ENCODE measurements around the gene TBPL1. TPM values are rescaled to one million over a fixed set of nuclear protein-coding genes. Genes with fewer than 3 reads are reported as not detected.
A peak's percentile ranks its signal among the peaks of the same experiment; 100 is the strongest.

The TBPL1 gene
- total RNA-seq, 1 experiment from 2014 or later = 65.6 TPM

DNA sequence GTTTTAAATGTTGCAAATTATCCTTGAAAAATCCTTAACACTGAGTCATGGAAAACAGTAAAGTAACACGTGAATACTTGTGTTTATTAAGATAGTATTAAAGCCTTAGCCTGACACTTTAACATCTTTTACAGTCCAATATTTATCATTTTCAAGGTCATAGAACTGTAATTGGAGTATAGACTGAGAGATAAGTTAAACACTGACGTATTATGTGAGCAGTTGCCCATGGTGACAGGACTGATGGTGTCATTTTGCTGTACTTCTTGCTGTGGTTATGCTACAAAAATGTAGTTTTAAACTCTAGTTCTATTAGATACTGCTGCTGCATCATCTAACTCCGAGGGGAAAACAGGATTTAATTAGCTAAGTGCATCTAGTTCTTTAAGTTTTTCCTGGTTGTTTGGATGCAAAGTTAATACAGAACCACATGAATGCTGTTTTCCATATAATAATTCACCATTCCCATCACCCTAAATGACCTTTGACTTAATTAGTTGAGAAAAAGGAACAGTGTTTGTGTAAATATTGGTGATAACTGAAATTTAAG is 61.6 kb downstream of the TBPL1 start:
- no peaks in the 10 kb centered on the region for H3K9me3 ChIP-seq (replicated peaks)
- H3K4me1 ChIP-seq (replicated peaks) = no peaks in the 10 kb centered on the region
- H3K36me3 ChIP-seq = no peaks in the 10 kb centered on the region
- no peak overlapping the region for H3K4me3 ChIP-seq
- no peaks in the 10 kb centered on the region for H3K27me3 ChIP-seq (replicated peaks)
- H3K27ac ChIP-seq = no peak overlapping the region
- no peak for DNase-seq (ENCODE audit: low read depth in 1 of 2, low spot score in 2 of 2)

DNA sequence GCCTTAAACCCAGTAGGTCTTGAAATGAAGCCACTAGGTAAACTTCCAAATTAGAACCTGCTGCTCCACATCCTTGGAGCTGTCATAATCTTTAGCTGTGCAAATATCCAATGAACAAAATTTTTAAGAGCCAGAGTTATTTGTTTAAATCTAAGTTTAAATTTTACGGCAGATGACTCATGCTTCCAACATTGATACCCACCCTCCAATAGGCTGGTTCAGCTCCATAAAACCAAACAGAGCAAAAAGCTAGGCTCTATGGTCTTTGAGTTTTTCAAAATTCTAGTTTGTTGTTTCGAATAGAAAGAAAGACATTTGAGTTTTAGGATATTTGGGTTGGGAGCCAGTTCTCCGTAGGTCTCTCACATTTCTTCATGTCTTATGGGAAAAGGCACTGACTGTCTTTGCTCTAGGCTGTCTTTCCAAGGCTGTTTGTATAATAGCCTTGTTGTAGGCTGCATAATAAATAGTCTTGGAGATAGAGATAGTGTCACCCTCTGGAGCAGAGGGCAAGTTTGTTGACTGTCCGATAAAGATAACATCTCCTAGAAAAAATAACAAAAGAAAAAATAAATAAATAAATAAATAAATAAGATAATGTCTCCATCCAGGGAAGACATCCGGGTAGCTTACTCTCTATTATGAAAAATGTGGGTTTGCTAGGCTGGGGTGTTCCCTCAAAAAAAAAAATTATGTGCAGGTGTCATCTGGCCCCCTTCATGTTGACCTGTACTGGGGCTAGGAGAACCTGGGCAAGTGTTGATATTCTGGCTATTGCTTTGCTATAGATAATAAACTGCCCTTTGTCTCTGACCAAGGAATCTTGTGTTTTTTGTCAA is 62.9 kb downstream of the TBPL1 start:
- no peaks in the 10 kb centered on the region for H3K36me3 ChIP-seq
- no peak for DNase-seq (ENCODE audit: low read depth in 1 of 2, low spot score in 2 of 2)

DNA sequence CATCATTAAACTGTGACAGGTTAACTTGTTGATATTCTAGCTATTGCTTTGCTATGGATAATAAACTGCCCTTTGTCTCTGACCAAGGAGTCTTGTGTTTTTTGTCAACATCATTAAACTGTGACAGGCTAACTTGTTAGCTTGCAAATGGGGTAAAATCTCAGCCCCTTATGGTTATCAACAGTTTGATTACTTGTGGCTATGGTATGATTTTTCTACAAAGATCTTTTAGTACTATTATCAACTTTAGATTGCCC is 63.5 kb downstream of the TBPL1 start:
- DNase-seq (ENCODE audit: low read depth in 1 of 2, low spot score in 2 of 2) = no peak
- Histone ChIP-seq H3K36me3 (no peaks in the 10 kb centered on the region), H3K9me3 (replicated peaks) (no peaks in the 10 kb centered on the region), H3K27me3 (replicated peaks) (no peaks in the 10 kb centered on the region), H3K4me3 (no peak overlapping the region), H3K27ac (no peak overlapping the region), H3K4me1 (replicated peaks) (no peaks in the 10 kb centered on the region)

More for the DNA sequence above, 62.9 kb downstream of the TBPL1 start:
- Histone ChIP-seq H3K4me3 (no peak overlapping the region), H3K4me1 (replicated peaks) (no peaks in the 10 kb centered on the region), H3K9me3 (replicated peaks) (no peaks in the 10 kb centered on the region), H3K27me3 (replicated peaks) (no peaks in the 10 kb centered on the region), H3K27ac (no peak overlapping the region)

- H3K27ac ChIP-seq = no peak overlapping the region
- DNase-seq (ENCODE audit: low read depth in 1 of 2, low spot score in 2 of 2) = no peak
- no peaks in the 10 kb centered on the region for H3K9me3 ChIP-seq (replicated peaks)
- H3K36me3 ChIP-seq = no peaks in the 10 kb centered on the region
- no peaks in the 10 kb centered on the region for H3K4me1 ChIP-seq (replicated peaks)
- no peaks in the 10 kb centered on the region for H3K27me3 ChIP-seq (replicated peaks)
- H3K4me3 ChIP-seq = no peak overlapping the region
Measured at GRCh38 chr6:134020071-134020470, 67.0 kb downstream of the TBPL1 start.

- no peaks in the 10 kb centered on the region for H3K36me3 ChIP-seq
- no peaks in the 10 kb centered on the region for H3K27me3 ChIP-seq (replicated peaks)
- no peak overlapping the region for H3K4me3 ChIP-seq
- H3K9me3 ChIP-seq (replicated peaks) = no peaks in the 10 kb centered on the region
- H3K27ac ChIP-seq = no peak overlapping the region
- no peaks in the 10 kb centered on the region for H3K4me1 ChIP-seq (replicated peaks)
- no peak for DNase-seq (ENCODE audit: low read depth in 1 of 2, low spot score in 2 of 2)
Measured at GRCh38 chr6:134020543-134020942, 67.5 kb downstream of the TBPL1 start.

DNA sequence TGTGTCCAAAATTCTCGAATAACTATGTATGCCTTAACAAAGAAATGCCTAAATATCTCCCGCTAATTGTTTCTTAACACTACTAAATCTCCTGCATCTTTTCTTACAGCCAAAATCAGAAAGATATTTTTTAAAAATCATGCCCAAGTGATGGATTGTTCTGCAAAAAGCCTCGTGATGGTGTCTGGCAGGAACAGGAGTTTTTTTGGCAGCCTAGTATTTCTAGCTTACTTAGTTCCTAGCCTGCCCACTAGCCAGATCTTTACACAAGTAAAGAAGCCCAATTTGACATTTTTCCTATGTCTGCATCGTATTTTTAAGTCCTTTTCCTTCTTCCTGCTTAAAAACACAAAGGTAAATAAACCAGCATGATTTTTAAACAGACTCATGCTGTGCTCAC is 67.9 kb downstream of the TBPL1 start:
- no peaks in the 10 kb centered on the region for H3K4me1 ChIP-seq (replicated peaks)
- no peak for DNase-seq (ENCODE audit: low read depth in 1 of 2, low spot score in 2 of 2)
- no peak overlapping the region for H3K4me3 ChIP-seq
- no peaks in the 10 kb centered on the region for H3K36me3 ChIP-seq
- H3K9me3 ChIP-seq (replicated peaks) = no peaks in the 10 kb centered on the region
- H3K27ac ChIP-seq = no peak overlapping the region
- H3K27me3 ChIP-seq (replicated peaks) = no peaks in the 10 kb centered on the region

DNA sequence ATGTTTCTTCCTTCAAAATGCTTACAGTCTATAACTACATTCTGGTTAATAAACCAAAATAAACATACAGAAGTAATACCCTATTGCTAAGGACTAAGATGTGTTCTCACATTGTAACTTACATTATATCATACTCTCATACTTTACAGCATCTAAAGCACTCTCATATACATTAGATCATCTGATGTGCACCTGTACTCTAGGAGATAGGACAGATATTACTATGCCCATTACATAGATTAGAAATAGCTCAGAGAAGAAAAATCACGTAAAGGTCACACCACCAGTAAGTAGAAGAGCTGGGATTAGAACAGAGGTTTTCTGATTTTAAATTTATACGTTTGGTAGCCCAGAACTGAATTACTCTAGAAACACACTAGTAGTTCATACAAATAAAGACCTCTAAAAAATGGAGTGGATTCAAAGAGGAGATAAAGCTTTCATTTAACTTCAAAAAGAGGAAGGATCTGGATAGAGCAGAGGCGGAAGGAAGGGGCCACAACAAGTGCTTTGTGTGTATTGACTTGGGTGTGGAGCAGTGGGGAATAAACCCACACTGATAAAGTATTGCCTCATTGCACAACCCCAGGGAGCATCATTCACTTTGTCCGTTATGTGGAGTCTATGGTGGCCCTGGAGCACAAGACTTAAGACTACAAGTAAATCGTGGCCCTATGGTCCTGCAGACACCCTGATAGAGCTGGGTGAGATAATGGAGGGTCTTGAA is 68.5 kb downstream of the TBPL1 start:
- Histone ChIP-seq H3K9me3 (replicated peaks) (no peaks in the 10 kb centered on the region), H3K27ac (no peak overlapping the region), H3K4me1 (replicated peaks) (peaks cover 2% of the 10 kb centered on the region), H3K27me3 (replicated peaks) (no peaks in the 10 kb centered on the region), H3K4me3 (no peak overlapping the region), H3K36me3 (no peaks in the 10 kb centered on the region)
- DNase-seq (ENCODE audit: low read depth in 1 of 2, low spot score in 2 of 2) = no peak

GRCh38 chr6:134022650-134023049 is 69.6 kb downstream of the TBPL1 start:
- no peak for DNase-seq (ENCODE audit: low read depth in 1 of 2, low spot score in 2 of 2)
- Histone ChIP-seq H3K27me3 (replicated peaks) (no peaks in the 10 kb centered on the region), H3K36me3 (no peaks in the 10 kb centered on the region), H3K4me3 (no peak overlapping the region), H3K9me3 (replicated peaks) (no peaks in the 10 kb centered on the region), H3K27ac (no peak overlapping the region), H3K4me1 (replicated peaks) (peaks cover 5% of the 10 kb centered on the region)

GRCh38 chr6:134026597-134026996 is 73.6 kb downstream of the TBPL1 start:
- DNase-seq (ENCODE audit: low read depth in 1 of 2, low spot score in 2 of 2) = no peak
- H3K36me3 ChIP-seq = no peaks in the 10 kb centered on the region
- H3K27ac ChIP-seq = no peak overlapping the region

GRCh38 chr6:134028438-134028837 is 75.4 kb downstream of the TBPL1 start:
- Histone ChIP-seq H3K36me3 (no peaks in the 10 kb centered on the region), H3K9me3 (replicated peaks) (no peaks in the 10 kb centered on the region), H3K27me3 (replicated peaks) (no peaks in the 10 kb centered on the region), H3K27ac (no peak overlapping the region), H3K4me1 (replicated peaks) (peaks cover 13% of the 10 kb centered on the region), H3K4me3 (no peak overlapping the region)
- DNase-seq (ENCODE audit: low read depth in 1 of 2, low spot score in 2 of 2) = no peak

More at GRCh38 chr6:134026597-134026996, 73.6 kb downstream of the TBPL1 start:
- no peak overlapping the region for H3K4me3 ChIP-seq
- H3K9me3 ChIP-seq (replicated peaks) = no peaks in the 10 kb centered on the region
- H3K27me3 ChIP-seq (replicated peaks) = no peaks in the 10 kb centered on the region
- H3K4me1 ChIP-seq (replicated peaks) = peaks cover 13% of the 10 kb centered on the region

GRCh38 chr6:134029495-134030455 is 76.8 kb downstream of the TBPL1 start:
- Histone ChIP-seq H3K27ac (no peak overlapping the region), H3K4me3 (no peak overlapping the region), H3K4me1 (replicated peaks) (peaks cover 13% of the 10 kb centered on the region), H3K36me3 (no peaks in the 10 kb centered on the region), H3K9me3 (replicated peaks) (no peaks in the 10 kb centered on the region), H3K27me3 (replicated peaks) (no peaks in the 10 kb centered on the region)
- DNase-seq (ENCODE audit: low read depth in 1 of 2, low spot score in 2 of 2) = peak in 1 of 2 experiments; percentile 28

DNA sequence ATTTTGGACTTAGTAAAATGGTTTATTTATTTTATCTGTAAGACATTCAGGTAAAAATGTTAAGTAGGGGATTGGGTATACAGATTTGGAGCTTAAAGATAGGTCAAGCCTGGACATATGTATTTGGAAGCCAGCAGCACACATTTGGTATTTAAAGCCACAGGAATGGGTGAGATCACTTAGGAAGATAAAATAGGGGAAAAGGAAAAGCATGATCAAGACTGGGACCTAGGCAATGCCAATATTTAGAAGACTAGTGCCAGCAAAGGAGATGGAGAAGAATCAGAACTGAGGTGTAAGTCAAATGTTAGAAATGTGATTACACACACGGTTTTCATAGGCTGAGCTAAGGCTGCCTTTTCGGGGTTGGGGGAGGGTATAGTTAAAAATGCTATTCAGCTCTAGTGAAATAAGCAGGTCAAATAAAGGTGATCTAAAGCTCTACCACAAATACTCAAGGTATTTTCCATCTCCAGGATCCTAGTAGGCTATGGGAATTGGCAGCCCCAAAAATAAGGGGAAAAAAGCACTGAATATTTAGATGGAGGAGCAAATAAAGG is 78.8 kb downstream of the TBPL1 start:
- no peak for DNase-seq (ENCODE audit: low read depth in 1 of 2, low spot score in 2 of 2)

GRCh38 chr6:134034478-134034877 is 81.5 kb downstream of the TBPL1 start:
- H3K27ac ChIP-seq = no peak overlapping the region
- H3K9me3 ChIP-seq (replicated peaks) = no peaks in the 10 kb centered on the region
- H3K4me3 ChIP-seq = no peak overlapping the region
- no peaks in the 10 kb centered on the region for H3K36me3 ChIP-seq
- peaks cover 24% of the 10 kb centered on the region for H3K4me1 ChIP-seq (replicated peaks)
- H3K27me3 ChIP-seq (replicated peaks) = no peaks in the 10 kb centered on the region
- DNase-seq (ENCODE audit: low read depth in 1 of 2, low spot score in 2 of 2) = no peak

More for the DNA sequence above, 78.8 kb downstream of the TBPL1 start:
- no peak overlapping the region for H3K4me3 ChIP-seq
- no peak overlapping the region for H3K27ac ChIP-seq
- peaks cover 26% of the 10 kb centered on the region for H3K4me1 ChIP-seq (replicated peaks)
- H3K27me3 ChIP-seq (replicated peaks) = no peaks in the 10 kb centered on the region
- H3K36me3 ChIP-seq = no peaks in the 10 kb centered on the region
- H3K9me3 ChIP-seq (replicated peaks) = no peaks in the 10 kb centered on the region

Data from SJSA1 (cell line).